ENCODE data around the gene HIGD1B. TPM values are rescaled to one million over a fixed set of nuclear protein-coding genes. Genes with fewer than 3 reads are reported as not detected.

HIGD1B gene
- total RNA-seq, 1 experiment from 2014 or later, result not detected

- Histone ChIP-seq H3K36me3 (ENCODE audit: control insufficient read depth, insufficient read depth, low read length) (peaks cover 20% of the 10 kb centered on the region; the same call in 1 of the 2 replicates), H3K27ac (ENCODE audit: low read length) (no peak overlapping the region), H3K4me3 (ENCODE audit: low read depth in 2 of 2, low read length in 2 of 2) (no peak overlapping the region), H3K27me3 (ENCODE audit: control insufficient read depth, insufficient read depth, low read length) (no peaks in the 10 kb centered on the region), H3K4me1 (ENCODE audit: control insufficient read depth, insufficient read depth, low read length) (no peaks in the 10 kb centered on the region), H3K9me3 (ENCODE audit: control insufficient read depth, insufficient read depth, low read depth, low read length) (no peaks in the 10 kb centered on the region)
- ChIA-PET POLR2A (no interaction called here), CTCF (no interaction called here)
- TF ChIP-seq SIN3A (IDR thresholded peaks at IDR 0.05; ENCODE audit: borderline replicate concordance, insufficient read depth, low read depth, low read length), result no peak
- TF ChIP-seq, protein P1, sequence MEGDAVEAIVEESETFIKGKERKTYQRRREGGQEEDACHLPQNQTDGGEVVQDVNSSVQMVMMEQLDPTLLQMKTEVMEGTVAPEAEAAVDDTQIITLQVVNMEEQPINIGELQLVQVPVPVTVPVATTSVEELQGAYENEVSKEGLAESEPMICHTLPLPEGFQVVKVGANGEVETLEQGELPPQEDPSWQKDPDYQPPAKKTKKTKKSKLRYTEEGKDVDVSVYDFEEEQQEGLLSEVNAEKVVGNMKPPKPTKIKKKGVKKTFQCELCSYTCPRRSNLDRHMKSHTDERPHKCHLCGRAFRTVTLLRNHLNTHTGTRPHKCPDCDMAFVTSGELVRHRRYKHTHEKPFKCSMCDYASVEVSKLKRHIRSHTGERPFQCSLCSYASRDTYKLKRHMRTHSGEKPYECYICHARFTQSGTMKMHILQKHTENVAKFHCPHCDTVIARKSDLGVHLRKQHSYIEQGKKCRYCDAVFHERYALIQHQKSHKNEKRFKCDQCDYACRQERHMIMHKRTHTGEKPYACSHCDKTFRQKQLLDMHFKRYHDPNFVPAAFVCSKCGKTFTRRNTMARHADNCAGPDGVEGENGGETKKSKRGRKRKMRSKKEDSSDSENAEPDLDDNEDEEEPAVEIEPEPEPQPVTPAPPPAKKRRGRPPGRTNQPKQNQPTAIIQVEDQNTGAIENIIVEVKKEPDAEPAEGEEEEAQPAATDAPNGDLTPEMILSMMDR (IDR thresholded peaks at IDR 0.05), result no peak
- no peak for TF ChIP-seq REST (IDR thresholded peaks at IDR 0.05; ENCODE audit: insufficient read depth in 1 of 2, low read depth in 2 of 2, low read length in 1 of 2)
- TF ChIP-seq TCF7L2 (IDR thresholded peaks at IDR 0.05; ENCODE audit: low read depth, low read length), result no peak
- no peak for TF ChIP-seq POLR2AphosphoS5 (IDR thresholded peaks at IDR 0.05; ENCODE audit: low read depth, low read length)
- no TSS peak for BruUV-seq (replicated peaks)
- intact Hi-C loops (cut with micrococcal nuclease; ENCODE audit: unreplicated experiment) (no loop called here), in situ Hi-C loops (cut with HindIII; ENCODE audit: low pct_unique_long_range_greater_than_20kb, low sequenced_read_pairs) (no loop called here)
- no peak for ATAC-seq
- no peak for DNase-seq (ENCODE audit: low read depth, low spot score)
Measured at GRCh38 chr17:44881145-44881544, 33.5 kb downstream of the HIGD1B start.

DNA sequence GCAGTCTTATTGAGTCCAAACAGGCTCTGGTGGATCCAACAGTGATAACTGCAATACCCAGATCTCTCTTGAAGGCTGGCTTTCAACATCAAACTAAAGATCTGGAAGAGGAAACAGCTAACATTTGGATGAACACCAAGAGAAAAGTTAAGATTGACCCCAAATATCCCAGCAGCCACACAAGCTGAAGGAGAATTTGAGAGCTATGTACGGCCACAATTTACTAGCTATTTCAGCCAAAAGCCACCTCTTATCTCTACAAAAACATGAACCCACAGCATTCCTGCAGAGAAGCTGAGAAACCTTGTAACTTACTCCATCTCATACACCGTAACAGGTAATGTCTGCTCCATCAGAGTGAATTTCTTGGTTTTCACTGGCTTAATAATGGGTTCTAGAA is 37.3 kb downstream of the HIGD1B start:
- H3K36me3 ChIP-seq (ENCODE audit: control insufficient read depth, insufficient read depth, low read length), result peaks cover 16% of the 10 kb centered on the region
- CTCF ChIA-PET, result no interaction called here
- no TSS peak for BruUV-seq (replicated peaks)

More for the DNA sequence above, 37.3 kb downstream of the HIGD1B start:
- DNase-seq (ENCODE audit: low read depth, low spot score), result no peak
- in situ Hi-C loops (cut with HindIII; ENCODE audit: low pct_unique_long_range_greater_than_20kb, low sequenced_read_pairs), result no loop called here
- ATAC-seq, result no peak
- TF ChIP-seq POLR2AphosphoS5 (IDR thresholded peaks at IDR 0.05; ENCODE audit: low read depth, low read length), result no peak
- no peak for TF ChIP-seq SIN3A (IDR thresholded peaks at IDR 0.05; ENCODE audit: borderline replicate concordance, insufficient read depth, low read depth, low read length)
- TF ChIP-seq, protein P1 (IDR thresholded peaks at IDR 0.05), result no peak
- no peak overlapping the region for H3K4me3 ChIP-seq (ENCODE audit: low read depth in 2 of 2, low read length in 2 of 2)
- H3K4me1 ChIP-seq (ENCODE audit: control insufficient read depth, insufficient read depth, low read length), result no peaks in the 10 kb centered on the region
- H3K9me3 ChIP-seq (ENCODE audit: control insufficient read depth, insufficient read depth, low read depth, low read length), result no peaks in the 10 kb centered on the region
- H3K27ac ChIP-seq (ENCODE audit: low read length), result no peak overlapping the region
- POLR2A ChIA-PET, result no interaction called here
- H3K27me3 ChIP-seq (ENCODE audit: control insufficient read depth, insufficient read depth, low read length), result no peaks in the 10 kb centered on the region
- intact Hi-C loops (cut with micrococcal nuclease; ENCODE audit: unreplicated experiment), result no loop called here

Data from Panc1 (cell line).